ENCODE measurements around the gene ATP10B. TPM values are rescaled to one million over a fixed set of nuclear protein-coding genes. Genes with fewer than 3 reads are reported as not detected.

ATP10B gene
- total and polyA plus RNA-seq, 10 of the 15 experiments (the other 5 are each of a cell fraction or from before 2014, with no cell fraction given): not detected

- Histone ChIP-seq H3K4me1 (ENCODE audit: control insufficient read depth, insufficient read depth, low read length) (peaks cover 6% of the 10 kb centered on the region), H3K4me2 (ENCODE audit: control insufficient read depth, insufficient read depth) (no peak overlapping the region), H3K36me3 (ENCODE audit: control insufficient read depth in 2 of 2, insufficient read depth in 2 of 2, low read length in 1 of 2) (no peaks in the 10 kb centered on the region), H3K27ac (ENCODE audit: control insufficient read depth, insufficient read depth) (no peak overlapping the region), H2AFZ (ENCODE audit: control insufficient read depth, low read depth, low read length) (no peak overlapping the region), H3K4me3 (no peak overlapping the region), H3K9ac (ENCODE audit: control insufficient read depth, insufficient read depth, low read length) (no peak overlapping the region), H3K27me3 (replicated peaks in 1 of 2; ENCODE audit: control insufficient read depth in 2 of 2, insufficient read depth in 2 of 2, low read length in 1 of 2) (no peaks in the 10 kb centered on the region), H3K79me2 (ENCODE audit: control insufficient read depth, insufficient read depth, low read length) (no peaks in the 10 kb centered on the region), H4K20me1 (ENCODE audit: control insufficient read depth, insufficient read depth) (no peaks in the 10 kb centered on the region), H3K9me3 (replicated peaks; ENCODE audit: control insufficient read depth, insufficient read depth, low read length) (no peaks in the 10 kb centered on the region; the same call in 1 of the 3 replicates)
- ChIA-PET POLR2A (interaction anchor here (0.7 kb wide), 1 partner anchor 23 kb away, joined by 3 read pairs; no protein-coding TSS in a partner anchor), SMC1A (ENCODE audit: uncharacterized antibody, unreplicated experiment) (interaction anchor here (1.0 to 1.4 kb wide), 3 partner anchors 11 to 144 kb away, joined by 3 read pairs; no protein-coding TSS in a partner anchor), CTCF (interaction anchor here (0.7 kb wide), 1 partner anchor 24 kb away, joined by 3 read pairs; no protein-coding TSS in a partner anchor), RAD21 (ENCODE audit: unreplicated experiment) (interaction anchor here (0.7 to 0.9 kb wide), 2 partner anchors 140 to 843 kb away, joined by 3 read pairs; partner anchors contain the start of gene GABRB2)
- DNase-seq (ENCODE audit: low read depth, low spot score): peak; percentile 28
- no TSS peak for BruUV-seq (replicated peaks)
- peak; percentile 69 for FAIRE-seq
- TF ChIP-seq ZNF622 (IDR thresholded peaks at IDR 0.05) (no peak), MXI1 (IDR thresholded peaks at IDR 0.05; ENCODE audit: low read depth, low read length) (no peak), ATF7 (IDR thresholded peaks at IDR 0.05; ENCODE audit: low read depth) (peak; percentile 47; the same call in 1 of the 2 replicates), SMAD1 (IDR thresholded peaks at IDR 0.05; ENCODE audit: low read depth, partially characterized antibody) (no peak), NFIC (IDR thresholded peaks at IDR 0.05; ENCODE audit: low read depth, low read length) (peak; percentile 46; the same call in 1 of the 2 replicates), MTA2 (IDR thresholded peaks at IDR 0.05; ENCODE audit: low read depth) (peak; percentile 56; the same call in 1 of the 2 replicates), YY1 (IDR thresholded peaks at IDR 0.05; ENCODE audit: low read depth, low read length) (no peak), JUNB (IDR thresholded peaks at IDR 0.05) (peak; percentile 15; the same call in 1 of the 2 replicates), HSF1 (IDR thresholded peaks at IDR 0.05; ENCODE audit: low read depth, low read length) (no peak), TARDBP (IDR thresholded peaks at IDR 0.05; ENCODE audit: borderline replicate concordance) (no peak), BCL11A (IDR thresholded peaks at IDR 0.05; ENCODE audit: low read depth, low read length) (peak; percentile 34; the same call in 1 of the 2 replicates), SPI1 (IDR thresholded peaks at IDR 0.05; ENCODE audit: borderline replicate concordance, insufficient read depth, low read depth, low read length) (peak; percentile 64; the same call in 1 of the 2 replicates), POU2F2 (IDR thresholded peaks at IDR 0.05; ENCODE audit: borderline replicate concordance, low read depth, low read length) (peak; percentile 77; the same call in 1 of the 3 replicates), HDAC6 (IDR thresholded peaks at IDR 0.05; ENCODE audit: unreplicated experiment) (no peak), MEF2B (IDR thresholded peaks at IDR 0.05; ENCODE audit: partially characterized antibody, poor library complexity, severe bottlenecking) (peak; percentile 17), EGR1 (IDR thresholded peaks at IDR 0.05; ENCODE audit: borderline replicate concordance in 1 of 2, low read depth in 2 of 2, low read length in 2 of 2) (no peak), NR2F1 (conservative IDR thresholded peaks at IDR 0.05) (0 out of 2 replicates have a peak, but pooled peaks have one; percentile 30), EP300 (IDR thresholded peaks at IDR 0.05; ENCODE audit: borderline replicate concordance in 1 of 2, control insufficient read depth in 1 of 2, low read depth in 2 of 2, low read length in 2 of 2) (0 out of 4 replicates have a peak, but pooled peaks of 1 of the 2 experiments have one; percentile 42), IKZF2 (IDR thresholded peaks at IDR 0.05) (peak; percentile 36 to 38; a peak in 1 of 4 replicates), RUNX3 (IDR thresholded peaks at IDR 0.05; ENCODE audit: low read length) (peak; percentile 72), MEF2A (IDR thresholded peaks at IDR 0.05; ENCODE audit: insufficient read depth, low read depth, low read length) (0 out of 2 replicates have a peak, but pooled peaks have one; percentile 18)
- in situ Hi-C loops (cut with MboI): no loop called here
- whole genome bisulfite sequencing (ENCODE audit: insufficient coverage, insufficient replicate concordance, low lambda C conversion rate, missing lambda C conversion rate): 41% methylated on average over 3 of the region's 3 CpGs
- intact Hi-C loops (cut with micrococcal nuclease; ENCODE audit: unreplicated experiment): no loop called here
- peak; percentile 89 for ATAC-seq
Measured at GRCh38 chr5:160702934-160703333, 149.1 kb downstream of the ATP10B start.

All from GM12878 (cell line).